Stimulated activated CD4-positive, alpha-beta T cell treated with anti-CD3 and anti-CD28 coated beads, TNF-alpha, amount 100 ng/mL, for 24 hours (primary cell): ENCODE measurements around the gene PRDM11.
"Not testable (repeated sequence)": the region's sequence is repeated elsewhere in the genome, so short reads cannot be mapped to it uniquely, and the experiment has no call there.

Experiments used
- DNase-seq, 3 experiments: peaks; one replicate each; pipeline ENCODE4 v3.0.0-alpha.2; 2020; ENCODE audit warnings: low read depth in 3 of 3

The PRDM11 gene

DNA sequence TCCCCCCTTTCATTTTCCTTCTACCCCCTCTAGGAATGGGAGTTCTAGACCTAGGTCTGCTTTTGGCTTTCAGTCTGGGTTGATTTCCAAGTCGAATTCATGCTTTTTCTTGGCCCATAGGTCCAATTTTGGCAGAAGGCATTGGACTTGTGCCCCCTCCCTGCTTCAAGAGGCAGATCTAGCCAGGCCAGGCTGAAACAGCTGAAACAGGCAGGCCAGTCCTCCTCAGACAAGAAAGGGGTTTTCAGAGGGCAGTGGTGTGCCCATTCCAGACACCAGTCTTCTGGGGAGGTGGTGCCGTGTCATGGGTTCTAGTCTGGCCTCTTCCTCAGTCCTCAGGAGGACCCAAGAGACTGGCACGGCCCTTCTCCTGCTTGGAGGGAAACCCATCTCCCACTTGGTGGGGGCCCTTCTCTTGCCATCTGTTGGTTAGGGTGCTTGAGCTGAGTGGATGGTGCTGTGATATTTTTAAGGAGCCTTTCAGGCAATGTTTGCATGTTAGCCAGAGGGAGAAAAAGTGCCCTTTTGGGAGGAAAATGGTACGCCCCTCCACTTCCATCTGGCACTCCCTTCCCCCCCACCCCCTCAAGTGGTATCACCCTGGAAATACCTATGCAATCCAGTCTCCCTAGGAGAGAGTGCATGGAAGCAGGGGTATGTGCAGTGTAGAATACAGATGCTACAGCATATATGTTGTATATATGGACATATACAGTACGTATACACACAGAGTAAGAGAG, 86.1 kb downstream of the PRDM11 start:
- DNase-seq, result no peak

- DNase-seq, result peak; percentile 18 to 65 (median 37)
Observed at GRCh38 chr11:45233121-45233803, 86.8 kb downstream of the PRDM11 start.

- DNase-seq, result no peak
Observed at GRCh38 chr11:45233804-45234170, 87.3 kb downstream of the PRDM11 start.

DNA sequence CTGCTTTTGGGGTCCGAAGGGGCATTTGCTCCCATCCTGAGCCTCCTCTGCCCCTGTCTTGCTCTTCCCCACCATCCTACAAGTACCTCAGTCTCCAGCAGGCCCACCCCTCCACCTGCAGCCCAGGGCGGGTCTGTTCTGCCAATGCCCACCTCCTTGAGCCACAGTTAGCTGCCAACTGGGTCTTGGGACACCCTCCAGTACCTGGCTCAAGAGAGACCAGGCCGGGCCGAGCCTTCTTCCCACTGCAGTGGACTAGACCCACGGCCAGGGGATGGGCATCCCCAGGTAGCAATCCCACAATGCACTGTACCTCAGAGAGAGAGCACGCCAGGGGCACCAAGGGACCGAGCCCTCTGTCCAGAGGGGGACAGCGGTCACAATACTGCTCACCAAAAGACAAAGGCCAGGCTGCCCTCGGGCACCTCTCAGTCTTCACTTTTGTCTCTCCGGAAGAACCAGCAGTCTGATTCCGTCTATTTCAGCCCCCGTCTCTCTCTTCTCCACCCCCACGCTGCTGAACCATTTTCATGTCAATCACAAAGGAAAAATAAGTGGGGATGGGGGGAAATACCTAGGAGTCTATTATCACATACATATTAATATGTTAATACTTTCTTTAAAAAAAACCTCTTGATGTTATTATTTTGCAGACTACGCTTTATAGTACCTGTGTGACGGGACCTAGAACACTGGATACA, 88.0 kb downstream of the PRDM11 start:
- no peak for DNase-seq

DNA sequence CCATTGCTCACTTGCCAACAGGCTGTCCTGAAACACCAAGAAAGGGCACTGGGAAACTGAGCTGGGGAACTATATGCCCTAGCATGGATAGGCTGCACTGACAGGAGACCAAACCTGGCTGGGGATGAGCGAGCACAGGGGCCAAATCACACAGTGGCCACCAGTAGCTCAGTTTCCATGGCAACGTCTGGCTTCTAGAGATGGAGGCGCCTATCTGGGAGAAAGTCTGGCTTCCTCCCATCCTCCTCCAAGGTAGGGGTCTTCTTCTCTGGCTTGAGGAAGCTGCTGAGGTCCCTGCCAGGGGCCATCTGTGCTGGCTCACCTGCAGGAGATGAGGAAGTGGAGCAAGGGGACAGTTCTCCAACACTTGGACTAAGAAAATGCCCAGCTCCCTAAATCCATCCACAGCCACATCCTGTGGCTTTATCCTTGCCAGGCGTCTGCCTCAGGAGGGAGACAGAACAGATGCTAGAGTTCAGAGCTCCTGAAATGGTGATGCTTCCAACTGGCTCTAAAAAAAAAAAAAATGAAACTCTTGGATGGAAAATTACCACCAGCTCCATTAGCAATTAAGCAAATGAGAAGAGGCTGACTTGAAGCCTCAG, 91.4 kb downstream of the PRDM11 start:
- no peak for DNase-seq

DNA sequence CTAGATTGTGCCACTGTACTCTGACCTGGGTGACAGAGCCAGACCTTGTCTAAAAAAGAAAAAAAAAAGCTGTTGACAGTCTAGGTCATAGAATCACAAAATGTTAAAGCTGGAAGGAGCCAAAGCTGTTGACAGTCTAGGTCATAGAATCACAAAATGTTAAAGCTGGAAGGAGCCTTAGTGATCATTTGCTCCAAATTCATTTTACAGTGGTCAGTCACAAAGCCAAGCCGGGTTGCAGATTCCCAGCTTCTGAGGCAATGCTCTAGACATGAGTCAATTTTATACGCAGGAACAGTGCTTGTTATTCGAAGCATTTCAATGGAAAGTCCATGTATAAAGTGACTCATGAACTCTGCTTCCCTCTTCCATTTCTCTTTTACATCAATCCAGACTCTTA, 92.3 kb downstream of the PRDM11 start:
- no peak for DNase-seq

DNA sequence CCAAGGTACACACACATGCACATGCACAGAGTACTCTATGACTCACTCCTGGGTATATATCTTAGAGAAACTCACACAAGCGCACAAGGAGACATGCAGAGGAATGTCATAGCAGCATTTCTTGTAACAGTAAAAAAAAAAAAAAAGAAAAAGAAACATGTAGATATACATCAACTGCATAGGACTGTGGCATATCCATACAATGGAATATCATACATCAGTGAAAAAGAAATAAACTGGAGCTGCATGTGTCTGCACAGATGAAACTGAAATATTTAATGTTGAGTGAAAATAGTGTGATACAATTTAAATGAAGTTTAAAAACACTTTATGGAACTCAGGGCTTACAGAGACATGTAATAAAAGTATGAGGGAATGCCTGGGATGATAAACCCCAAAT, 93.3 kb downstream of the PRDM11 start:
- DNase-seq, result no peak

- no peak for DNase-seq
Observed at GRCh38 chr11:45243967-45244366, 97.5 kb downstream of the PRDM11 start.

GRCh38 chr11:45245218-45246045, 99.0 kb downstream of the PRDM11 start:
- no peak for DNase-seq

GRCh38 chr11:45246241-45246640, 99.8 kb downstream of the PRDM11 start:
- no peak for DNase-seq

DNA sequence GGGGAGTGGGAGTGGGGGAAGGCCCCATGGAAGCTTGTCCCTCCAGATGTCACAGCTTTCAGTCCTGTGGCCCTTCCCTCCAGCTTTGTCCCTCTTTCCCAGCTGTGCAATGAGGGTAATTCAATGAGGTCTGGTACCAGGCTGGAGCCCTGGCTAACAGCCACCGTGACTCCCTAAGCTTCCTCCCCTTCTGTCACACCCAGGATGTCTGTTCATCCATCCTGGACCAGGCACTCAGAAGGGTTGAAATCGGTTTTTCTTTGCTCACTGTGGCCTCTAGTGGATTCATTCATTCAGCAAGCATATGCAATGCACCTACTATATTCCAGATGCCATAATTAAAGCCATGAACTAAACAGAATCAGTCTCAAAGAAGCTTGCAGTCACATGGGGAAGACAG, 101.0 kb downstream of the PRDM11 start:
- no peak for DNase-seq

DNA sequence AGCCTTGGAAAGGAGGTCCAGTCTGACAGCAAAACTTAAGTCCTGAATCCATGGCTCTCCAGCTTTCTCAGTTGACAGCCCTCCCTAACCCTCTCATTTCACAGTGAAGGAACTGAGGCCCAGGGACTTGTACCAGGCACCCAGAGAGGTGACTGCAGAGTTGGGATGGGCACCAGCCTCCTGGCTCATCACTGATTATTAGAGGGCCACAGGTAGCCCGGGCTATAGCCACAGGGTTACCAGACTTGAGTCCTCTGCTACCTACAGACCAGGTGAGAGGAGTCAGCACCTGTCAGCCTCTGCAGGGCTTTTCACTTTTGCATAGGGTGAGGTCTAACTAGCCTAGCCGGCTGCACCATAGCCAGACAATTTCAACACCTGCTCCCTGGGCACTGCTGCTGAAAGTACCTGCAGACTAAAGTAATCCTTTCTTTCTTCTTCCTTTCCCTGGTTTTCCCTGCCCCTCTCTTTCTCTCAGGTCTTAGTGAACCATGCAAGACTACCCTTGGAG, 102.1 kb downstream of the PRDM11 start:
- no peak for DNase-seq

- not testable (repeated sequence) for DNase-seq
Observed at GRCh38 chr11:45249372-45249771, 102.9 kb downstream of the PRDM11 start.

DNA sequence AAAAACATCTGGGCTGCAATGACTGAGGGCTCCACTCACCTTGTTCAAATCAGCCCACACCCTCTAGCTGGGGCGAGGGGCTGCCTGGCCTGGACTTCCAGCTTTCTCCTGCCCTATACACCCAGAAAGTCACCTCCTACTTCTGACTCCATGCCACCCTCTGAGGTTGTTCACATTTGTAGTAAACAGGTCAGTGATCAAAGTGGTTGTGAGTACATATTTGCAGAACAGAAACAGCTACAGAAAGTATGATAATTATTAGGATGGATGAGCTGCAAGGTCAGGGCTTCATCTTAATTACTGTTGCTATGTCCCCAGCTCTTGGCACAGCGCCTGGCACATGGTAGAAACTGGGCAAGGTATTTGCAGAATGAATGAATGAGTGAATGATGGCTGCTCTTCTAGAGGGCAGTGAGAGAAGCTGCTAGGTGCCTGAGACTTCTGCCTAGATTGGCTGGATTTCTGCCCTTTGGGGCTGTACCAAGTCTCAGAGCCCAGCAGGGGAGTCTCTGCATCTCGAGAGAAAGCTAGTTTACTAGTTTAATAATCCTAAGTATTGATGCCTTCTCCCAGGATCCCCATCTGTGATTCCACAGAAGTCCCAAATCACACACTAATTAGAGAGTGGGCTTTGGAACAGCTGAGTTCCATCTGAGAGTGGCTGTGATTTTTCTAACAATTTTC, 103.7 kb downstream of the PRDM11 start:
- DNase-seq, result no peak

DNA sequence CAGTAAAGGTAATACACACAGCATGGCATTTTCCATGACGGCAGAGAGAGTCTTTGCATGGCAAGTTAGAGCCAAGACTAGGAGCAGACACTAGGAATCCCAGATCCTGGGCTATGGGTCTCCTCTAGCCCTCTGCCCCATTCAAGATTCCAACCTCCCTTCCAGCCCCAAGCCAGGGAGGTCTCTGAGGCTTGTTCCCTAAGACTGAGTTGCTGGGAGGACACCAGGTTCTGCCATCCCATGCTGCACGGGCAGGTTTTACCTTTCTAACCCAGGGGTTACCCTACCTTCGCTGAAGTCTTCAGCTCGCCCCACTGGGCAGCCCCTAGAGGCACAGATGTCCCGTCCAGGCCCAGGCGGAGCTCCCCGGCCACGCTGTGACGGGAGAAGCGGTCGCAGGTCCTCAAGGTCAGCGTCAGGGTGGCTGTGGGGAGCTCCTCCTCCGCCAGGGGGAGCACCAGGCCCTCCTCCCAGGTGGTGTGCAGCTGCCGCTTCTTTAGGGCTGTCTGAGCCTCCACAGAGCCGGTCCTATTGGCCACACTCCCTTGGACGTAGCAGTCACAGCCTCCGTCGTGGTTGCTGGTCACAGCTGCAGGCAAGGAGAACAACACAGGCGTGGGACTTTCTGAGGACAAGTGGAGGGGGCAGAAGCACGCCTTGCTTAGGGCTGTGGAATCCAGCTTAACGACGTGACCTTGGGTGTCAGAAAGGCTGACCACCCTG, 105.9 kb downstream of the PRDM11 start:
- peak in 2 of 3 experiments; percentile 6 to 34 for DNase-seq

- no peak for DNase-seq
Observed at GRCh38 chr11:45252877-45253276, 106.4 kb downstream of the PRDM11 start.

- DNase-seq, result no peak
Observed at GRCh38 chr11:45253640-45254039, 107.2 kb downstream of the PRDM11 start.

DNA sequence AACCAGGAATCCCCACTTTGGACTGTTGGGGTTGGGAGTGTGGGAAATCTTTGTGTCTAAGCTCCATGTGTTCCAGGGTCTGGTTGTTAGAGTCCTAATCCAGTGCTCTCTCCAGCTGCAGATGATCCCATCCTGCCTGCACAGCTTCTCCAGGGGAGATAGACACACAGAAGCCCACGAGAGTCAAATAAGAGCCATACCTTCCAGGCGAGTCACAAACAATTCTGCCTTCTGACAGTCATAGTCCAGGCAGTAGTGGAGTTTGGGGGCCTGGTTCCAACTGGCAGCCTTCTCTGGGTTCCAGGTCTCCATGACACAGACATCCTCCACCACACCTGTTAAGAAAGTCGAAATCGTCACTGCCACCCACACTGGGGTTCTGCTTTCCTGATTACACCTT, 107.6 kb downstream of the PRDM11 start:
- no peak for DNase-seq

- no peak for DNase-seq
Observed at GRCh38 chr11:45258982-45259530, 112.6 kb downstream of the PRDM11 start.

GRCh38 chr11:45259592-45259991, 113.2 kb downstream of the PRDM11 start:
- no peak for DNase-seq
